Stomach smooth muscle (tissue), 2 donors: Measurements from ENCODE around the gene RTN4RL1.
"Not testable (repeated sequence)": the region's sequence is repeated elsewhere in the genome, so short reads cannot be mapped to it uniquely, and the experiment has no call there.

Source experiments
- H3K27ac ChIP-seq: one replicate; pipeline ENCODE4 v1.7.0; 2013; ENCODE audit warnings: mild to moderate bottlenecking, low read length, inconsistent platforms
- H3K27me3 ChIP-seq, 2 donors: one replicate each; pipeline ENCODE4 v1.7.0; 2013; ENCODE audit warnings: low read length in 2 of 2; ENCODE audit not compliant: insufficient read depth in 2 of 2, control insufficient read depth in 1 of 2
- H3K36me3 ChIP-seq, 2 donors: one replicate each; pipeline ENCODE4 v1.7.0; 2013; ENCODE audit warnings: low read length in 2 of 2; ENCODE audit not compliant: control insufficient read depth in 2 of 2, insufficient read depth in 2 of 2
- H3K4me1 ChIP-seq: one replicate; pipeline ENCODE4 v1.7.0; 2013; ENCODE audit warnings: low read length; ENCODE audit not compliant: control insufficient read depth, insufficient read depth
- H3K4me3 ChIP-seq, 2 donors: one replicate each; pipeline ENCODE4 v1.7.0; 2013; ENCODE audit warnings: low read length in 2 of 2
- H3K9ac ChIP-seq, 2 donors: one replicate each; pipeline ENCODE4 v1.7.0; 2013; ENCODE audit warnings: low read length in 2 of 2, mild to moderate bottlenecking in 1 of 2
- H3K9me3 ChIP-seq, 2 donors: one replicate each; pipeline ENCODE4 v1.7.0; 2013; ENCODE audit warnings: low read length in 2 of 2; ENCODE audit not compliant: control insufficient read depth in 2 of 2
- donor health status: healthy.
- donor health status: Pancreatic carcinoma.

RTN4RL1 gene

DNA sequence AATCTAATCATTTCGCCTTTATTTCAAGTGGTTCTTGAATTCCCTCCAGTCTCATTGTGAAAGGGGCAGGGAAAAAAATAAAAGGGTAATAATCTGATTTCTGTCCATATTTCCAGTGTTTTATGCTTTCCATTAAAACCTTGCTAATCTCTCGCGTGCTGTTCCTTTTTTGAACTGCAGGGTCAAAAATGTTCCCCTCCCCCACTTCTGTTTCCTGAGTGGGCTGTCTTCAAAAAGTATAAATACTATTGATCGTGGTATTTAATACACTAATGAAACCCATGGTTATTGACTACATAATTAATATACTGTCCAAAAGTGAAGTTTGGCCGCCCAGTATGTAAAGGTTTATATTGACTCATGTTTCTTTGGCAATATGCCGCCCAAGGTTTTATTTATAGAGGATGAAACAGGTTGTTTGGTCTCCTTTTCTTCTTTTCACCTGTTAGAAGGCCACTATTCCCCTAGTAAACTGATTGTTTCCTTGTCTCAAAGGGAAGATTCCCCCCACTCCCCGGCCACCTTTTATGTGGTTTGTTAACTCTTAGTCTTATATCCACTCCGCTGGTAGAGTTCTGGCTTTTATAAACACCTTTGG, 125.6 kb downstream of the RTN4RL1 start:
- Histone ChIP-seq H3K9ac (no peak overlapping the region), H3K36me3 (peaks cover 21 to 28% of the 10 kb centered on the region in 2 donors), H3K4me1 (no peaks in the 10 kb centered on the region), H3K9me3 (no peaks in the 10 kb centered on the region), H3K27me3 (peaks cover 0 to under 1% of the 10 kb centered on the region in 2 donors), H3K27ac (no peak overlapping the region), H3K4me3 (no peak overlapping the region)

DNA sequence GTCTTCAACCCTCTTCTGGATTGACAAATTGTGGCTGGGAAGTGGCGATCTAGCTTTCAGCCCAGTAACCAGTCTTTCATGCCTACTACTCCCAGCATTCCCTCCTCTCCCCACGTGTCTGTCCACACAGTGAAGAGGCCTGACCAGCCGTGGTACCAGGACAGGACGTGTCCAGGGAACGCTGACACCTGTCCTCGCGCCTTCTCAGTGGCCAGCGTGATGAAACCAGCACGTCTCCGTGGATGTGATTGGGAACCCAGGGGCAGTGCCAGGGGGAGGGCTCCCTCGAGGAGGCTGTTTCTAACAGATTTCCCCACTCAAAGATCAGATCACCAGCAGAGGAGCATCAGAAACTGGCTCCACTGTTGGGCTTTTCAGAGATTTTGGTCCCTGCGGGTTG, 126.3 kb downstream of the RTN4RL1 start:
- no peaks in the 10 kb centered on the region for H3K27me3 ChIP-seq
- H3K9me3 ChIP-seq, result no peaks in the 10 kb centered on the region
- H3K36me3 ChIP-seq, result peaks cover 21 to 32% of the 10 kb centered on the region in 2 donors
- H3K27ac ChIP-seq, result no peak overlapping the region
- H3K9ac ChIP-seq, result no peak overlapping the region
- no peak overlapping the region for H3K4me3 ChIP-seq
- H3K4me1 ChIP-seq, result no peaks in the 10 kb centered on the region

DNA sequence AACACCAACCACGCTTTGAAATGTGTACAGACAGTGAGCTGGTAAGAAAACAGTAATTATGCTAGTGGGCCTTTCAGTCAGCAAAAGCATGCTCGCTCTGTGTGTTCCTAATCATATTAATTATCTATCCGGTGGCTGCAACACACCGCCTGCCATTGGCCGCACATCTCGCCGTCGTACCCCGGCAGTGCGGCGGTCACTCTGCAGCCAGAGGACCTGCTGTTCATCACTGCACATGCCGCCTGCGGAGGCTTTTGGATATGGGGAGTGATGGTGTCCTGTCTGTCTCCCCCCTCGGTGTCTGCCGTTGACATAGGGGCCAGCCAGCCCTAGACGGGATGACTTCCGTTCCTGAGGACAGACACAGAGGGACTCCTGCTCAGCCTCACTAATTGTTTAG, 126.8 kb downstream of the RTN4RL1 start:
- H3K4me1 ChIP-seq, result no peaks in the 10 kb centered on the region
- H3K9ac ChIP-seq, result no peak overlapping the region
- H3K36me3 ChIP-seq, result peaks cover 25 to 33% of the 10 kb centered on the region in 2 donors
- H3K27ac ChIP-seq, result no peak overlapping the region
- no peak overlapping the region for H3K4me3 ChIP-seq
- H3K27me3 ChIP-seq, result no peaks in the 10 kb centered on the region
- no peaks in the 10 kb centered on the region for H3K9me3 ChIP-seq

DNA sequence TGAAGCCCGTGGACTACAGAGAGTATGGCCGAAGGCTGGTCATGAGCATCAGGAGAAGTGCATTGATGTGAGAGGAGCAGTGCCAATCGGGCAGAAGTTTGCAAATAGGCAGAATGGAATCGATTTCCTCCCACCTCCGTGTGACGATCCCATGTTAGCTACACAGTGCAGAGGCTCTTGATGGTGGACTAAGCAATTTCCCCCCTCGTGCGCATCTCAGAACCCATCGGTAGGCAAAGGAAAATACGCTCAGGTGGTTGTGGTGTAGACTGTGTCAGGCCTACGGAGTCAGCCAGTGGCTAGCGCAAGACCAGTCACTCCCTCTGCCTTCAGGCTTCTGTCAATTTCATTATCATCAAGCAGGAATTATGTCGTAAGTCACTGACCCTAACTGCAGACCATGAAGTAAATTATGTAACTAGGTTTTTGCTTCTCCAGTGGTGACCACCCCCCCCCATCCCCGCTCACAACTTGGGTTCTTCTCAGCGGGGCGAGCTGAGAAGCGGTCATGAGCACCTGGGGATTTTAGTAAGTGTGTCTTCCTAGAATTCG, 128.0 kb downstream of the RTN4RL1 start:
- peaks cover 35 to 36% of the 10 kb centered on the region in 2 donors for H3K36me3 ChIP-seq

DNA sequence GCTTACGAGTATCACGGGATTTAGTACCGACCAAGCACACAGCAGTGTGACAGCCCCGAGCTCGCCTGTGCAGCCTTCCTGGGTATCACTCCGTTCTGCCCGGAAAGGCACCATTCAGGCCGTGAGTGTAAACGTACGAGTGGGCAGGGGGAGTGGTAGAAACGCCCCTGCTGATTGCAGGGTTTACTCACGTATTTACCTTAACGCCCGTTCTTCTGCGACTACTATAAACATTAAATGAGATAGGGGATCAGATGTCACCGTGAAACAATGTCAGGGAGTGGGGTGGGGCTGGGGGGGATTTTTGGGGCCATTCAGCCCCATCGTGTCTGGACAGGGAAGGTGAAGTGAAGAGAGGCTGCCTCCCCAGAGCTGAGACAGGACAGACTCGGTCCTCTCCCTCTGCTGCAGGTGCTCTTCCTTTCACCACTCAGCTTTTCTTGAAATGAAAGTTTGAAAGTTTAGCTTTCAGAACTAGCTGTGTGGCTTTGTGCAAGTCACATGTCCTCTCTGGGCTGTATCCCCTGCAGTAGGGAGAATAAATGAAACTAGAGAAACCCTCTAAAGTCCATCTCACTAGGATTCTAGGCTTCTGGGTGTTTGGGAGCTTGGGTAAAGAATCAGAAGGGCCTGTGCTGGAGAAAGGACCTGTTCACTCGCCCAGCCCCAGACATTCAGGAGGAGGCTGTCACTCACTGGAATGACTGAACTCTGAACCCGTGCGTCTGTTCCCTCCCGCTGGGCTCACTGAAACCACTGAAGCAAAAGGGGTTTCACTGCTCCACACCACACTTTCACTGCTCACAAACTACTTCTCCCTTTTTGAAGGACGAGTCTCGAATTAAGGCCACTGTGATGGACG, 128.7 kb downstream of the RTN4RL1 start:
- H3K4me1 ChIP-seq, result no peaks in the 10 kb centered on the region
- H3K27ac ChIP-seq, result no peak overlapping the region
- no peaks in the 10 kb centered on the region for H3K27me3 ChIP-seq
- no peak overlapping the region for H3K9ac ChIP-seq
- H3K36me3 ChIP-seq, result peaks cover 35 to 36% of the 10 kb centered on the region in 2 donors
- no peak overlapping the region for H3K4me3 ChIP-seq
- no peaks in the 10 kb centered on the region for H3K9me3 ChIP-seq

More for the DNA sequence above, 128.0 kb downstream of the RTN4RL1 start:
- no peaks in the 10 kb centered on the region for H3K27me3 ChIP-seq
- H3K27ac ChIP-seq, result no peak overlapping the region
- H3K4me3 ChIP-seq, result no peak overlapping the region
- no peak overlapping the region for H3K9ac ChIP-seq
- no peaks in the 10 kb centered on the region for H3K9me3 ChIP-seq
- H3K4me1 ChIP-seq, result no peaks in the 10 kb centered on the region

DNA sequence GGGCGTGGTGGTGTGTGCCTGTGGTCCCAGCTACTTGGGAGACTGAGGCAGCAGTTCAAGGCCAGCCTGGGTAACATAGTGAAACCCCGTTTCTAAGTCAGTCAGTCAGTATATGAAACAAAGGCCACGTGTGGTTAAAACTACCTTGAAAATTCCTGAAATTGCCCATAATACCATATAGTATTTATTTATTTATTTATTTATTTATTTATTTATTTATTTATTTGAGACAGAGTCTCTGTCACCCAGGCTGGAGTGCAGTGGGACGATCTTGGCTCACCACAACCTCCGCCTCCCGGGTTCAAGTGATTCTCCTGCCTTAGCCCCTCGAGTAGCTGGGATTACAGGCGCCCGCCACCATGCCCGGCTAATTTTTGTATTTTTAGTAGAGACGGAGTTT, 129.7 kb downstream of the RTN4RL1 start:
- H3K27ac ChIP-seq, H3K9me3 ChIP-seq, H3K27me3 ChIP-seq, H3K4me1 ChIP-seq, H3K4me3 ChIP-seq, H3K9ac ChIP-seq: not testable (repeated sequence)
- peaks cover 35 to 41% of the 10 kb centered on the region in 2 donors for H3K36me3 ChIP-seq

DNA sequence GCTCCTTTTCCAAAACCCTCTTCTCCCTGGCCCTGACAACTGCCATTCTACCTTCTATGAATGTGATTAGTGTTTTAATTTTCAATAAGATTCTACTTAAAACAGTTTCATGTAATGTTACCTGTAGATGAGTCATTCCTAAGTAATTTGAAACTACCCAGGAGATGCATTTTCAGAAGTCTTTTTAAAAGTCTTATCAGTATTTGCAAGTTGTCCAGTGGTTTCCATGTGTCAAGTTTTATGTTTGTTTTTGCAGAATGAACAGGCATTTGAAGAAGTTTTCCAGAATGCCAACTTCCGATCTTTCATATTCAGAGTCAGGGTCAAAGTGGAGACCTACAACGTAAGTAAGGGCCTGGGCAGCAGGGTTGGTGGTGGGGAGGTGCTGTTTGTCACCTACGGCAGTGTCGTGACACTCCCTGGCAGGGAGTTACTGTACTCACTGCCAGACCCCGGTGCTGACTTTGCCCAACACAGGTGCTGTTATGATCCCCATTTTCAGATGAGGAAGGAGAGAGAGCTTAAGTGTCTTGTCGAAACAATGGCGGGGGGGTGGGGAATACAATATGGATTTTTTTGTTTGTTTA, 130.3 kb downstream of the RTN4RL1 start:
- peaks cover 35 to 41% of the 10 kb centered on the region in 2 donors for H3K36me3 ChIP-seq
- no peak overlapping the region for H3K27ac ChIP-seq
- no peaks in the 10 kb centered on the region for H3K9me3 ChIP-seq
- no peak overlapping the region for H3K9ac ChIP-seq
- H3K4me1 ChIP-seq, result no peaks in the 10 kb centered on the region
- no peak overlapping the region for H3K4me3 ChIP-seq
- H3K27me3 ChIP-seq, result no peaks in the 10 kb centered on the region

DNA sequence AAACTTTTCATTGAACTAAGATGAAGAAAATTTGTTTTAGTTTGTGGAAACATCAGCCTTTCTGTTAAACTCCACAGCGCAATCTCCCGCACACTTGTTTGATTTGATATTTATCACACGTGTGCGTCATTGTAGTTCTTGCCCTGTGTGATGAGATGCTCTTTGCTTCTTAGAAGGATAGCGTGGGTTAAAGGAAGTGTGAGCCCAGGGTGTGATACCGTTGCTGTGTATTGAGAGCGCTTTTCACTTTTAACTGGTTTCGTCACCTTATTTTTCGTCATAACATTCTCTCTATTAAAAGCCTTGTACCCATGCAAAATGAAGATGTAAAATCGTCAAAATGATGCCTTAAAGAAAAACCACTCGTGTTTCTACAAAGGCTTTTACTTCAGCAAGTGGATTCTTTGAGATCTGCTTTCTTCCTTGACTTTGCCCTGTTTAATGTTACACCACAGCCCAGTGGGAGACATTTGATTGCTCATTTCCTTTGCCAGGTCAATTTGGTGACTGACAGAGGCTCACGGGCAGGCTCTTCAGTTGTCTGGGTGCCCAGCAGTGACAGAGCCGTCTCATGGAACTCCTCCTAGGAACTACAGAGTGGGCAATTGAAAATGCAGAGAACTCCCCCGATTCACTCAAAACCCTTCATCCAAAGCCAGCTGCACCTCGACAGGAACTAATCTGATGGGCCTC, 134.2 kb downstream of the RTN4RL1 start:
- Histone ChIP-seq H3K27me3 (no peaks in the 10 kb centered on the region), H3K27ac (no peak overlapping the region), H3K36me3 (peaks cover 30 to 41% of the 10 kb centered on the region in 2 donors)

DNA sequence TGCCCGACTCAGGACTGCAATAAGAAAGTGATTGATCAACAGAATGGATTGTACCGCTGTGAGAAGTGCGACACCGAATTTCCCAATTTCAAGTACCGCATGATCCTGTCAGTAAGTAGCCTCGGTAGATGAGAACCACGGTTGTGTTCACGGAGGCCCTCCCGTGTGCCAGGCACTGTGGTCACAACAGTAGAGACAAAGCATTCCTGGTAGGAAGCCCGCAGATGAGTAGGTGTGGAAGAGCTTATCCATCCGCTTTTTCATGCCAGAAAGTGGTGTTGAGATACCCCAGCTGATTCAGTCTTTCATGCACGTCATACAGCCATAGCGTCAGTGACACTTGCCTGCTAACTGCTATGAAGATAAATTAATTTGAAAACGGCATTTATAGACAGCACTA, 136.4 kb downstream of the RTN4RL1 start:
- peaks cover 50 to 52% of the 10 kb centered on the region in 2 donors for H3K36me3 ChIP-seq
- H3K9ac ChIP-seq, result no peak overlapping the region
- H3K4me3 ChIP-seq, result no peak overlapping the region
- no peak overlapping the region for H3K27ac ChIP-seq
- no peaks in the 10 kb centered on the region for H3K27me3 ChIP-seq
- H3K4me1 ChIP-seq, result no peaks in the 10 kb centered on the region
- H3K9me3 ChIP-seq, result no peaks in the 10 kb centered on the region

More for the DNA sequence above, 134.2 kb downstream of the RTN4RL1 start:
- Histone ChIP-seq H3K9me3 (no peaks in the 10 kb centered on the region), H3K9ac (no peak overlapping the region), H3K4me3 (no peak overlapping the region), H3K4me1 (no peaks in the 10 kb centered on the region)
